ENCODE data around the gene ZNF490. TPM values are rescaled to one million over a fixed set of nuclear protein-coding genes. Genes with fewer than 3 reads are reported as not detected.

ZNF490 gene
- polyA plus RNA-seq, 3 donors, result 2.3 to 4.2 (median 2.7) TPM

GRCh38 chr19:12596927-12597548 lies 13.6 kb downstream of the ZNF490 start:
- peak overlapping the region in 1 of 7 donors; percentile 60 for H3K27ac Mint-ChIP-seq
- H4K20me1 ChIP-seq (ENCODE audit: insufficient read depth, low read length), result no peaks in the 10 kb centered on the region
- no peak for TF ChIP-seq CTCF (IDR thresholded peaks at IDR 0.05)

GRCh38 chr19:12596485-12596884 lies 14.1 kb downstream of the ZNF490 start:
- Mint-ChIP-seq H3K9me3 (peaks cover 0 to 2% (median 0%) of the 10 kb centered on the region in 7 donors), H3K4me1 (no peaks in the 10 kb centered on the region), H3K27ac (peak overlapping the region in 1 of 7 donors; percentile 4), H3K4me3 (no peak overlapping the region), H3K27me3 (ENCODE audit: low read depth in 3 of 3) (no peaks in the 10 kb centered on the region), H3K36me3 (peaks cover 34 to 65% of the 10 kb centered on the region in 2 donors)
- no peak overlapping the region for H3K4me3 ChIP-seq (replicated peaks in 1 of 3; ENCODE audit: low read depth in 2 of 3, low read length in 3 of 3)
- no peaks in the 10 kb centered on the region for H3K9me3 ChIP-seq (replicated peaks in 1 of 2; ENCODE audit: control insufficient read depth in 1 of 2, insufficient read depth in 1 of 2, low read length in 2 of 2)
- no peaks in the 10 kb centered on the region for H3K79me2 ChIP-seq (ENCODE audit: insufficient read depth, low read length)
- no peaks in the 10 kb centered on the region for H3K27me3 ChIP-seq (ENCODE audit: control insufficient read depth in 2 of 2, insufficient read depth in 2 of 2, low read length in 2 of 2)
- peaks cover 18 to 46% of the 10 kb centered on the region in 2 donors for H3K36me3 ChIP-seq (replicated peaks in 1 of 2; ENCODE audit: control insufficient read depth in 1 of 2, insufficient read depth in 2 of 2, low read length in 2 of 2)
- no peaks in the 10 kb centered on the region for H4K20me1 ChIP-seq (ENCODE audit: insufficient read depth, low read length)
- no peaks in the 10 kb centered on the region for H3K4me1 ChIP-seq (ENCODE audit: control insufficient read depth in 1 of 2, insufficient read depth in 2 of 2, low read length in 2 of 2)
- WGBS (ENCODE audit: insufficient coverage), result 100% methylated on average over 10 of the region's 11 CpGs
- DNase-seq, result no peak
- intact Hi-C loops (cut with micrococcal nuclease), result no loop called here
- no peak overlapping the region for H3K4me2 ChIP-seq (replicated peaks; ENCODE audit: extremely low read depth, low read length, poor library complexity, severe bottlenecking)
- H3K9ac ChIP-seq (ENCODE audit: insufficient read depth, low read length, poor library complexity, severe bottlenecking), result no peak overlapping the region
- no peak overlapping the region for H3K27ac ChIP-seq (ENCODE audit: low read depth in 1 of 2, low read length in 2 of 2)
- no peak overlapping the region for H2AFZ ChIP-seq (ENCODE audit: insufficient read depth, low read depth, low read length, poor library complexity, severe bottlenecking)
- TF ChIP-seq CTCF (IDR thresholded peaks at IDR 0.05), result no peak

More at GRCh38 chr19:12596927-12597548, 13.6 kb downstream of the ZNF490 start:
- H3K27ac ChIP-seq (ENCODE audit: low read depth in 1 of 2, low read length in 2 of 2), result no peak overlapping the region
- DNase-seq, result no peak
- H2AFZ ChIP-seq (ENCODE audit: insufficient read depth, low read depth, low read length, poor library complexity, severe bottlenecking), result no peak overlapping the region
- no peaks in the 10 kb centered on the region for H3K27me3 ChIP-seq (ENCODE audit: control insufficient read depth in 2 of 2, insufficient read depth in 2 of 2, low read length in 2 of 2)
- intact Hi-C loops (cut with micrococcal nuclease), result no loop called here
- no peaks in the 10 kb centered on the region for H3K79me2 ChIP-seq (ENCODE audit: insufficient read depth, low read length)
- Mint-ChIP-seq H3K27me3 (ENCODE audit: low read depth in 3 of 3) (no peaks in the 10 kb centered on the region), H3K9me3 (peaks cover 0 to 2% (median 0%) of the 10 kb centered on the region in 7 donors), H3K36me3 (peaks cover 35 to 68% of the 10 kb centered on the region in 2 donors), H3K4me3 (no peak overlapping the region), H3K4me1 (no peaks in the 10 kb centered on the region)
- H3K36me3 ChIP-seq (replicated peaks in 1 of 2; ENCODE audit: control insufficient read depth in 1 of 2, insufficient read depth in 2 of 2, low read length in 2 of 2), result peaks cover 18 to 46% of the 10 kb centered on the region in 2 donors
- no peaks in the 10 kb centered on the region for H3K9me3 ChIP-seq (replicated peaks in 1 of 2; ENCODE audit: control insufficient read depth in 1 of 2, insufficient read depth in 1 of 2, low read length in 2 of 2)
- no peaks in the 10 kb centered on the region for H3K4me1 ChIP-seq (ENCODE audit: control insufficient read depth in 1 of 2, insufficient read depth in 2 of 2, low read length in 2 of 2)
- no peak overlapping the region for H3K4me2 ChIP-seq (replicated peaks; ENCODE audit: extremely low read depth, low read length, poor library complexity, severe bottlenecking)
- H3K4me3 ChIP-seq (replicated peaks in 1 of 3; ENCODE audit: low read depth in 2 of 3, low read length in 3 of 3), result no peak overlapping the region
- 95% methylated on average over 32 of the region's 38 CpGs for WGBS (ENCODE audit: insufficient coverage)
- H3K9ac ChIP-seq (ENCODE audit: insufficient read depth, low read length, poor library complexity, severe bottlenecking), result no peak overlapping the region
